MG63 (cell line): ENCODE measurements around the gene MRPS35. TPM values are rescaled to one million over a fixed set of nuclear protein-coding genes. Genes with fewer than 3 reads are reported as not detected.
"Not testable (repeated sequence)": the region's sequence is repeated elsewhere in the genome, so short reads cannot be mapped to it uniquely, and the experiment has no call there.

Source experiments
- DNase-seq: peaks from one replicate; pipeline ENCODE4 v3.0.0-alpha.2; 2020
- H3K27me3 ChIP-seq: fragments of 250-450 bp; sonication (Bioruptor Pico); 2 replicates; pipeline ENCODE4 v1.5.1; 2020; ENCODE audit warnings: mild to moderate bottlenecking, moderate library complexity
- H3K36me3 ChIP-seq: fragments of 250-450 bp; sonication (Bioruptor Pico); 2 replicates; pipeline ENCODE4 v1.5.1; 2020; ENCODE audit warnings: mild to moderate bottlenecking, moderate library complexity
- H3K4me3 ChIP-seq: fragments of 250-450 bp; sonication (Bioruptor Pico); 2 replicates; pipeline ENCODE4 v1.5.1; 2020; ENCODE audit warnings: mild to moderate bottlenecking, moderate library complexity
- H3K9me3 ChIP-seq: fragments of 250-450 bp; sonication (Bioruptor Pico); 2 replicates; pipeline ENCODE4 v1.5.1; 2020; ENCODE audit warnings: mild to moderate bottlenecking, moderate library complexity
- total RNA-seq: library from RNA; depleted of rRNA; stranded (reverse); fragments of >200 nt; shearing (Covaris generic); gene quantifications from 2 replicates; pipeline ENCODE4 v1.2.3, GENCODE V29; 2014; ENCODE audit warnings: low replicate concordance

MRPS35 gene
- total RNA-seq, 1 experiment from 2014 or later: 88.8 TPM

DNA sequence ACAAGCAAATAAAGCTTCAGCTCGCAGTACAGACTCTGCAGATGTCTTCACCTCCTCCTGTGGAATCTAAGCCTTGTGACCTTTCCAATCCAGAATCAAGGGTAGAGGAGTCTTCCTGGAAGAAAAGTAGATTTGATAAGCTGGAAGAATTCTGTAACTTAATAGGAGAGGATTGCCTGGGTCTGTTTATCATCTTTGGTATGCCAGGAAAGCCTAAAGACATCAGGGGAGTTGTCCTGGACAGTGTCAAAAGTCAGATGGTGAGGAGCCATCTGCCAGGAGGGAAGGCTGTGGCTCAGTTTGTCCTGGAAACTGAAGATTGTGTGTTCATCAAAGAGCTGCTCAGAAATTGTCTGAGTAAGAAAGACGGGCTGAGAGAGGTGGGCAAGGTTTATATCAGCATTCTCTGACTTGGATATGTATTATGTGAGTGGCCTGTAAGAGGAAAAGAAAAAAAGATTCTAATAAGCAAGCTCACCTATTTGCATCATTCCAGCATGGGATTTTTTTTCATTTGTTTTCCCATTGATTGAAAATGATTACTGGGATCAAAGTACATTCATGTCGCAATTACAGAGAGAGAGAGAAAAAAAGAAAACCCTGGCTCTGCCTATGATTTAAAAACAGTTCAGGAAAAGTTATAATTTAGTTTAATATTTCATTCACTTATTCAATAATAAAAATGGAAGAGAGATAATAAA lies 13.6 kb upstream of the MRPS35 start:
- peaks cover 28% of the 10 kb centered on the region for H3K36me3 ChIP-seq
- no peak for DNase-seq
- no peaks in the 10 kb centered on the region for H3K9me3 ChIP-seq
- no peak overlapping the region for H3K4me3 ChIP-seq
- H3K27me3 ChIP-seq: no peaks in the 10 kb centered on the region

DNA sequence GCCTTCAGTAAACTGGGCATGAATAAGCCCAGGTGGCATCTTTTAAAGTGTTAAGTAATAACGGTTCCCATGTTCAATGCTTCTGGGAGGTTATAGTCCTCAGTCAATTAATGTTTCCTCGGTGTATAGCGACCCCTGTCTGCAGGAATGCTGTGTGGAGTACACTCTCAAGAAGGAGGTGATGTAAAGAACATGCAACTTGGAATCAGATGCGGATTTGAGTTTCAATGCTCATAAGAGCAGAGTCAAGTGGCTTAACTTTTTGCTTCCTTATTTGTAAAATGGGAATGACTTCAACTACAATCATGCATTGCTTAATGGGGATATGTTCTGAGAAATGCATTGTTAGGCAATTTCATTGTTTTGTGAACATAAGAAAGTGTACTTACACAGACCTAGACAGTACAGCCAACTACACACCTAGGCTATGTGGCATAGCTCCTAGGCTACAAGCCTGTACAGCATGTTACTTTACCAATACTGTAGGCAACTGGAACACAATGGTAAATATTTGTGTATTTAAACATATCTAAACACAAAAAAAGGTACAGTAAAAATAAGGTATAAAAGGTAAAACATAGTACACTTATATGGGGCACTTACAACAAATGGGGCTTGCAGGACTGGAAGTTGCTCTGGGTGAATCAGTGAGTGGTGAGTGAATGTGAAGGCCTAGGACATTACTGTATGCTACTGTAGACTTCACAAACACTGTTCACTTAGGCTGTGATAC lies 6.7 kb upstream of the MRPS35 start:
- Histone ChIP-seq H3K4me3 (no peak overlapping the region), H3K9me3 (no peaks in the 10 kb centered on the region), H3K36me3 (no peaks in the 10 kb centered on the region), H3K27me3 (no peaks in the 10 kb centered on the region)
- peak; percentile 75 for DNase-seq

DNA sequence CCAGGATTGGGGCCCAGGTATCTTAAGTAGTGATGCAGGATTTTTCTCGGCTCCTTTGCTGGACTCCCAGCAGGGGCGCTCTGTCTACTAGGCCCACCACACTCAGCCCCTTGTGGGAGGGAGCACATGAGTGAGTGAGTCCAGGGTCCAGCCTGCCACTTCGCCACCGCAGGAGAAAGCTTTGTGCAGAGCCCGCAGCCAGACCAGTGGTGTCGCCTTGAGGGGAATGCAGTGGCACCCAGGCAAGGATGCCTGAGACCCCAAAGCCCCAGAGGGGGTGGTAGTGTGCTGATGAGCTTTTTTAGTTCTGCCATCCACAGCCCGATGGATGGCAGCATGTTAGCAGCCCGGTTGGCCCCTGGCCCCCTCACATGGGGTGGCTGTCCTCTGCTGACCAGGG lies 5.4 kb upstream of the MRPS35 start:
- H3K36me3 ChIP-seq: no peaks in the 10 kb centered on the region
- no peaks in the 10 kb centered on the region for H3K9me3 ChIP-seq
- H3K4me3 ChIP-seq: no peak overlapping the region
- no peak for DNase-seq
- no peaks in the 10 kb centered on the region for H3K27me3 ChIP-seq

DNA sequence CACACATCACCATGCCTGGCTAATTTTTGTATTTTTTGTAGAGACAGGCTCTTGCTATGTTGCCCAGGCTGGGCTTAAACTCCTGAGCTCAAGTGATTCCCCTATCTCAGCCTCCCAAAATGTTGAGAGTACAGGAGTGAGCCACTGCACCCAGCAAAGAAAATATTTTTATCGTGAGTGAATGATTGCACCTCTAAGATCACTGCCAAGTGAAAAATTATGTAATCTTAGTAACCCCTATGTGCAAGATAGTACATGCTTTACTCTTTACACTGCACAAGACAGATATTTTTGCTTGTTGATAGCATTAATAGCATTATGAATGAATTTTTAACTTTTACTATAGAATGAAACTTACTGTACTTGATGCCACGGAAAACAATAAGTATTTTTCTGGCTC lies 3.4 kb upstream of the MRPS35 start:
- Histone ChIP-seq H3K36me3 (peaks cover 4% of the 10 kb centered on the region; the same call in 1 of the 2 replicates), H3K4me3 (no peak overlapping the region), H3K27me3 (no peaks in the 10 kb centered on the region), H3K9me3 (no peaks in the 10 kb centered on the region)
- DNase-seq: no peak

DNA sequence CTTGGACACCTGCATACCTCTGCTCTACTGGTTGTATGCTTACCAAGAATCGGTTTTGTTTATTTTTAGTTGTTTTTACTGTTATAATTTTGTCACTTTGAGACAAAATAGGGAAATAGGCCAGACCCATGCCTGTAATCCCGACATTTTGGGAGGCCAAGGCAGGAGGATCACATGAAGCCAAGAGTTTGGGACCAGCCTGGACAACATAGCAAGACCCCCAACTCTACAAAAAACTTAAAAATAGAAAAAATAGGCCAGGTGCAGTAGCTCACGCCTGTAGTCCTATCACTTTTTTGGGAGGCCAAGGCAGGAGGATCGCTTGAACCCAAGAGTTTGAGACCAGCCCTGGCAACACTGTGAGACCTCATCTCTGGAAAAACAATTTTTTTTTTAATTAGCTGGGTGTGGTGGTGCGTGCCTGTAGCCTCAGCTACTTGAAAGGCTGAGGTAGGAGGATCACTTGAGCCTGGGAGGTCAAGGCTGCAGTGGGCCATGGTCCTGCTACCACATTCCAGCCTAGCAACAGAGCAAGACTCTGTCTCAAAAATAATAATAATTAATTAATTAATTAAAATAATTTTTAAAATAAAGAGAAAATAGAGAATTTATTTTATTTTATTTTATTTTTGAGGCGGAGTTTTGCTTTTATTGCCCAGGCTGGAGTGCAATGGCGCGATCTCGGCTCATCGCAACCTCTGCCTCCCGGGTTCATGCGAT lies 1.3 kb upstream of the MRPS35 start:
- no peak for DNase-seq
- Histone ChIP-seq H3K9me3 (no peaks in the 10 kb centered on the region), H3K27me3 (no peaks in the 10 kb centered on the region), H3K4me3 (peak overlapping the region; percentile 79), H3K36me3 (peaks cover 13% of the 10 kb centered on the region)

DNA sequence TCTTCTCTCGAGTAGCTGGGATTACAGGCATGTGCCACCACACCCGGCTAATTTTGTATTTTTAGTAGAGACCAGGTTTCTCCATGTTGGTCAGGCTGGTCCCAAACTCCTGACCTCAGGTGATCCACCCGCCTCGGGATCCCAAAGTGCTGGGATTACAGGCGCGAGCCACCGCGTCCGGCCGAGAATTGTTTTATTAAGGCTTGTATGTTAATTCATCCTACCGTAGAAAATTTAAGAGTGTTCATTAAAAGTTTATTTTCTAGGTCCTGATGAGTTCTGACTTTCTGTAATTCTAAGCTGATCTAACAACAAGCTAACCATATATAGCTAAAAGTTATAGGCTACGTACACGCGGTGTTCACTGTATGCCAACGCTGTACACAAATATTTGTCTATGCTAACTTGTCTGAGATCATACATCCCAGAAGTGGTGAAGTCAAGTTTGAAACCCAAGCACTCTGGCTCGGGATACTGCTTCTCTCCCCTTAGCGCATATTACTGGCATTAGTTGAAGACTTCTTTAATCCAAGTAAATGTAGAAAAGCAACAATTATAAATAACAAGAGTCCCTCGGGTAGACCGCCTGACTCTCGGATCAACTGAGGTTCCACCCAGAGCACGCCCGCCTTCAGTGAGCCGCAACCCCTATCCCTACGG lies 570 bp upstream of the MRPS35 start:
- Histone ChIP-seq H3K4me3 (peak overlapping the region; percentile 79), H3K36me3 (peaks cover 17% of the 10 kb centered on the region), H3K27me3 (no peaks in the 10 kb centered on the region), H3K9me3 (no peaks in the 10 kb centered on the region)
- DNase-seq: no peak

DNA sequence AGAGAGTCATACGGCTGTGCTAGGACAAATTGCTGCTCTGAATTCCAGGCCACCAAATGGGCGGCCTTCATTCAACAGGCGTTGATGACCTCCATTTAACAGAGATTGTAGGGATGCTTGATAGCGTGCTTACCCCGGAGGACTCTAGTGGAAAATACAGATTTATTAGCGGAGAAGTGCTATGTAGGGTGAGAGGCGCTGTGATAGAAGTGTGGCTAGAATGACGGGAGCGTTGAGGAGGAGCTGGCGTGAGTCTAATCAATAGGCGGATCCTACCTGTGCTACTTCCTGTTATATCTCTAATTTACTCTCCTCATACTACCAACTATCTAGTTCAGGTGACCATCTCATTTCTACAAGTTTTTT lies 668 bp downstream of the MRPS35 start:
- Histone ChIP-seq H3K9me3 (no peaks in the 10 kb centered on the region), H3K27me3 (no peaks in the 10 kb centered on the region), H3K36me3 (peaks cover 27% of the 10 kb centered on the region), H3K4me3 (peak overlapping the region; percentile 79)
- peak; percentile 15 for DNase-seq

DNA sequence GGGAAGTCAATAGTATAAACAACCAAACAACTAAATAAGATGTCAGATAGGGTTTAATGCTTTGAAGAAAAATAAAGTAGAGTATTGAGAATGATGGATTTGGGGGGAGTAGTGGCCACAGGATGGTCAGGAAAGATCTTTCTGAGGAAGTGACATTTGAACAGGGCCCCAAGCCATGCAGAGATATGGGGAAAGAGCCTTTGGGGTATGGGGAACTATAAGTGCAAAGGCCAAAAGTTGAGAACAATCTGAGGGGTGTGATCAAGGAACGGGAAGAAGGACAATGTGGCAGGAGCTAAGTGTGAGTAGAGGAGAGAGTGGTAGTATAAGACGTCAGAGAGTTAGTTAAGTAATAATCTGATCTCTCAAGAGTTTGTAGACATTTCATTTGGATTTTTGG lies 1.3 kb downstream of the MRPS35 start:
- H3K9me3 ChIP-seq: no peaks in the 10 kb centered on the region
- DNase-seq: no peak
- H3K4me3 ChIP-seq: no peak overlapping the region
- no peaks in the 10 kb centered on the region for H3K27me3 ChIP-seq
- H3K36me3 ChIP-seq: peaks cover 34% of the 10 kb centered on the region

DNA sequence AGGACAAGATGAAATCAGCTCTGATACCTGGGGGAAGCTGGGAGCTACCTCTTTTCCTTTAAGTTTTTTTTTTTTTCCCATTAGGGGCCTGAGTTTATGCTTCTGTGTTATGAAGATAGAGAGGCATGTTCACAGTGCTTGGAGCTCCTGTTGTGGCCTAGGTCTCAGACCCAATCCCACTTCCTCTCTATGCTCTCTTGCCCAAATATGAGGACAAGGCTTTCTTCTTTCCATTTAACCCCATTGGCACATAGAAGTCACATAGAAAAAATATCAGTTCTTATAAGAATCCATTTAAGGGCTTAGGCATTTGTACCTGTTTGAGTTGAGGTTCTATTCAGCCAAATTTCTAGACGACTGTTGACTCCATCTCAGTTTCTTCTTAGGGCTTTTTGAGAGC lies 12.6 kb downstream of the MRPS35 start:
- Histone ChIP-seq H3K36me3 (peaks cover 60% of the 10 kb centered on the region), H3K27me3 (no peaks in the 10 kb centered on the region), H3K9me3 (no peaks in the 10 kb centered on the region), H3K4me3 (no peak overlapping the region)
- no peak for DNase-seq

DNA sequence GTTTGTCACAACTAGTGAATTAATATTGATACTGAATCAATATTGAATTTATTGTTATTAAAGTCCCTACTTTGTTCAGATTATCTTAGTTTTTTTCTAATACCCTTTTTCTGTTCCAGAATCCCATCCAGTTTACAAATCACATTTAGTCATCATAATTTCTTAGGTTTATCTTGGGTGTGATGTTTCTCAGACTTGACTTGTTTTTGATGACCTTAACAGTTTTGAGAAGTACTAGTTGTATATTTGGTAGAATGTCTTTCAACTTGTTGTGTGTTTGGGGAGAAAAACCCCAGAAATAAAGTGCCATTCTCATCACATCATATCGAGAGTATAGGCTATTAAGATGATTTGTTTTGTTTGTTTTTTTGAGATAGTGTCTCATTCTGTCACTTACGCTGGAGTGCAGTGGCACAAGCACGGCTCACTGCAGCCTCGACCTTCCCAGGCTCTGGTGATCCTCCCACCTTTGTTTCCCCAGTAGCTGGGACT lies 19.5 kb downstream of the MRPS35 start:
- H3K36me3 ChIP-seq: peaks cover 59% of the 10 kb centered on the region
- no peaks in the 10 kb centered on the region for H3K9me3 ChIP-seq
- no peak for DNase-seq
- no peaks in the 10 kb centered on the region for H3K27me3 ChIP-seq
- H3K4me3 ChIP-seq: no peak overlapping the region

DNA sequence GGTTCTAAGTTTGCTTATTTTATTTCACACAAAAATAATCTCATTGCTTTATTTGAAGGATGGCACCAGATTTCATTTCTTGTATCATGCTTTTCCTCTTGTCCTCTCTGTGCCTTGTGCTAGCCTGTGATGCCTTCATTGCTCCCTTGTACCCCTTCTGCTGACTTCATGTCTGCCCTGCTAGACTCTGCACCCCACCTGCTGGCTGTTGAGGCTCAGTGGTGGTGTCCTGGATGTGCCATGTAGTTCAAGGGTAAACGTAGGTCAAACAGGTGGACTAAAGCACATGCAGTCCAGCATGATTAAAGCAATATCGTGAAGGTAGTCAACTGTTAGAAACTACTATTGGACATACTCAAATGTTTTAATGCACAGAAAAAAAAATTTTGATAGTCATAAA lies 21.6 kb downstream of the MRPS35 start:
- DNase-seq: no peak
- peaks cover 51% of the 10 kb centered on the region for H3K36me3 ChIP-seq
- H3K27me3 ChIP-seq: no peaks in the 10 kb centered on the region
- no peak overlapping the region for H3K4me3 ChIP-seq
- H3K9me3 ChIP-seq: no peaks in the 10 kb centered on the region

DNA sequence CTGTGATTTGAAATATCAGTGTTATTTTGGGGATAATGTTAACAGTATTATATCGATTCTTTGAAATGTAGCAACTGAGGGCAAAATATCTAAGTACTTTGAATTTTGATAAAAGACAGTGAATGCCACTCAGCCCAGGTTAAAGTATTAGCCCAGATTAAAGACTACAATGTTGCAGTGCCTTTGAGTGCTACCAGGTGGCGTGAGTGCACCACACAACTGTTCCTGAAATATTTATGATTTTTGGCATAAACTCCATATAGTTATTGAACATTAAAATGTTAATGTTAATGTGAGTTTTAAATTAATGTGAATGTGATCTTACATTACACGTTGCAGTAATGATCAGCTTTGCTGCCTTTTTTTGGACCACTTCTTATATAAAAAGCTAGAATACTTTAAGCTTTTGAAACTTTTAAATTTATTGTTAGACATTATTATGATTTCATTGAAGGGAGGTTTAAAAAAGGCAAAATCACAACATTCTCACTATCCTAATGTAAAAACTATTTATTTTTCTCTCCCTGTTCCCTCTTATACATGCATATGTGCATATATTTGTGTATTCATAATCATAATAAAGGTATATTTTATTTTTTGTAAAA lies 22.5 kb downstream of the MRPS35 start:
- H3K27me3 ChIP-seq: no peaks in the 10 kb centered on the region
- peak; percentile 25 for DNase-seq
- no peak overlapping the region for H3K4me3 ChIP-seq
- H3K9me3 ChIP-seq: no peaks in the 10 kb centered on the region
- peaks cover 53% of the 10 kb centered on the region for H3K36me3 ChIP-seq

DNA sequence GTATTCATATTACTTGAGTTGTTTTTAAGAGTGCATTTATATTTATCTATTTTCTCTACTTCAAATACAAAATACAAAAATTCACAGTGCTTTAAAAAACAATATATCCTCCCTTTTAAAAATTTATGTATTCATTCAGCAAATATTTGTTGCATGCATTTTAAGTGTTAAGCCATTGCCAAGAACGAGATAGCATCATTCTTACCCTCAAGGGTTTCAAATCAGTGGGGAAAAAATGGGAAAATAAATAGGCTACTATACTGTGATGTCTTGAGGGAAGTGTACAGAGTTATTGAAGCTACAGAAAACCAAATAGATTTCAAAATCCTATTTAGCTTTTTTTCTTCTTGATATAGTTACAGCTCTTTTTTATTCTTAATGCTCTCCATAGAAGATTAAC lies 23.2 kb downstream of the MRPS35 start:
- DNase-seq: no peak
- no peaks in the 10 kb centered on the region for H3K27me3 ChIP-seq
- H3K9me3 ChIP-seq: no peaks in the 10 kb centered on the region
- H3K4me3 ChIP-seq: no peak overlapping the region
- peaks cover 59% of the 10 kb centered on the region for H3K36me3 ChIP-seq

DNA sequence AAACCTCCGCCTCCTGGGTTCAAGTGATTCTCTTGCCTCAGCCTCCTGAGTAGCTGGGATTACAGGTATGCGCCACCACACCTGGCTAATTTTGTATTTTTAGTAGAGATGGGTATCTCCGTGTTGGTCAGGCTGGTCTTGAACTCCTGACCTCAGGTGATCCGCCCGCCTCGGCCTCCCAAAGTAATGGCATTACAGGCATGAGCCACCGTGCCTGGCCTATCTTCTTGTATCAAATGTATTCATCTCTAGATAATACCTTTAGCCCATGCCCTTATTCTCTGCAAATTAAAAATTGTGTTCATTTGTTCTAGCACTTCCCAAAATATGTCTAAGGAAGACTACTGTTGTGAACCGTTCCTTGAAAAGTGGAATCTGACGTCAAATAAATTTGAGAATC lies 23.7 kb downstream of the MRPS35 start:
- not testable (repeated sequence) for H3K4me3 ChIP-seq, H3K27me3 ChIP-seq, DNase-seq, H3K9me3 ChIP-seq
- peaks cover 59% of the 10 kb centered on the region for H3K36me3 ChIP-seq

DNA sequence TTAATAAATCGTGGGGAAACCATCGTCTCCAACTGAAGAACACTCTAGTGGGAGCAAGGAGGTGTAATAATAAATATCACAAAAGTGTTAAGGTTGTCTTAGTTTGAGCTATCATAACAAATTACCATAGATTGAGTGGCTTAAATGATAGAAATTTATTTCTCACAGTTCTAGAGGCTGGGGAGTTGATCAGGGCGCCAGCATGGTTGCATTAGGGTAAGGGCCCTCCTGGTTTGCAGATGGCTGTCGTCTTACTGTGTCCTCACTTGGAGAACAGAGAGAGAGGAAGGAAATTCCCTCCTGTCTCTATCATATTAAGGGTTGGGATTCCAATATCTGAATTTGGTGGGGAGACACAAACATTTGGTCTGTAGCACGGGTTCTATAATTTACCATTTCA lies 33.0 kb downstream of the MRPS35 start:
- Histone ChIP-seq H3K36me3 (peaks cover 36% of the 10 kb centered on the region), H3K27me3 (no peaks in the 10 kb centered on the region), H3K9me3 (no peaks in the 10 kb centered on the region), H3K4me3 (no peak overlapping the region)
- DNase-seq: no peak

DNA sequence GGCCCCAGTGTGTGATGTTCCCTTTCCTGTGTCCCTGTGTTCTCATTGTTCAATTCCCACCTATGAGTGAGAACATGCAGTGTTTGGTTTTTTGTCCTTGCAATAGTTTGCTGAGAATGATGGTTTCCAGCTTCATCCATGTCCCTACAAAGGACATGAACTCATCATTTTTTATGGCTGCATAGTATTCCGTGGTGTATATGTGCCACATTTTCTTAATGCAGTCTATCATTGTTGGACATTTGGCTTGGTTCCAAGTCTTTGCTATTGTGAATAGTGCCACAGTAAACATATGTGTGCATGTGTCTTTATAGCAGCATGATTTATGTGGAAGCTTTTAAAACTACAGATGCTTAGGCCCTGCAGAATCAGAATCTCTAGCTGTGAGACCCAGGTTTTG lies 35.1 kb downstream of the MRPS35 start:
- not testable (repeated sequence) for H3K9me3 ChIP-seq, H3K27me3 ChIP-seq, H3K4me3 ChIP-seq, DNase-seq
- peaks cover 37% of the 10 kb centered on the region for H3K36me3 ChIP-seq
